B cell (primary cell): ENCODE data around the gene TMEM238L. TPM values are rescaled to one million over a fixed set of nuclear protein-coding genes. Genes with fewer than 3 reads are reported as not detected.

Experiments used
- ATAC-seq: fragments of 200-7000 bp; cut with Tn5 transposase; one replicate; pipeline ENCODE4 v1.10.0; 2021; ENCODE audit warnings: low read depth, mild to moderate bottlenecking, moderate number of reproducible peaks, moderate library complexity
- CTCF ChIA-PET: fragments of 350-600 bp; sonication (Branson Sonifier 250); formaldehyde crosslinking; loops from one replicate; lab custom pipeline; 2021; ENCODE audit warnings: antibody characterized with exemption, inconsistent platforms; lab: Charles Lee
- POLR2A ChIA-PET: fragments of 350-600 bp; sonication (Branson Sonifier 250); formaldehyde crosslinking; loops from one replicate; lab custom pipeline; 2021; ENCODE audit warnings: antibody characterized with exemption; lab: Charles Lee
- DNase-seq: peaks from one replicate; pipeline ENCODE4 v3.0.0; 2013
- H2AFZ ChIP-seq: 2 replicates; pipeline ENCODE4 v1.6.1; 2012; ENCODE audit warnings: mild to moderate bottlenecking, low read depth, low read length; ENCODE audit not compliant: insufficient read depth, poor library complexity, severe bottlenecking
- H3K27ac ChIP-seq, 2 donors: 1 replicate in 1 of 2; 2 replicates in 1 of 2; pipeline ENCODE4 v1.5.1; 2012 to 2013; ENCODE audit warnings: low read length in 2 of 2, mild to moderate bottlenecking in 2 of 2, moderate library complexity in 1 of 2
- H3K27me3 ChIP-seq, 4 experiments: fragments of 200-600 bp in 1 of 4; sonication (generic) in 1 of 4; replicated peaks in 1 of 4; 1 replicate in 2 of 4; 2 replicates in 2 of 4; pipeline versions ENCODE4 v1.6.1 to v1.7.0; 2013 to 2016; ENCODE audit warnings: low read length in 3 of 4, mild to moderate bottlenecking in 2 of 4, mixed read lengths in 1 of 4, moderate library complexity in 1 of 4; ENCODE audit not compliant: insufficient read depth in 4 of 4, control insufficient read depth in 3 of 4; ENCODE audit errors: control extremely low read depth in 1 of 4
- H3K36me3 ChIP-seq, 2 experiments: replicated peaks in 1 of 2; 1 replicate in 1 of 2; 2 replicates in 1 of 2; pipeline versions ENCODE4 v1.6.1 to v1.7.1; 2013; ENCODE audit warnings: low read length in 1 of 2; ENCODE audit not compliant: insufficient read depth in 2 of 2, control insufficient read depth in 1 of 2; ENCODE audit errors: control extremely low read depth in 1 of 2, extremely low read depth in 1 of 2
- H3K4me1 ChIP-seq, 2 donors: fragments of 200-600 bp in 1 of 2; sonication (generic) in 1 of 2; 1 replicate in 1 of 2; 2 replicates in 1 of 2; pipeline versions ENCODE4 v1.5.1 to v1.6.1; 2013 to 2017; ENCODE audit warnings: low read length in 2 of 2; ENCODE audit not compliant: control insufficient read depth in 2 of 2, insufficient read depth in 2 of 2
- H3K4me2 ChIP-seq: replicated peaks from 2 replicates; pipeline ENCODE3; 2012; ENCODE audit warnings: mild to moderate bottlenecking, low read depth, low read length; ENCODE audit not compliant: poor library complexity, severe bottlenecking
- H3K4me3 ChIP-seq, 5 experiments: fragments of 200-600 bp in 1 of 5; sonication (generic) in 1 of 5; 1 replicate in 3 of 5; 2 replicates in 2 of 5; pipeline versions ENCODE4 v1.5.1 to v1.7.0; 2011 to 2016; ENCODE audit warnings: low read length in 4 of 5, mild to moderate bottlenecking in 4 of 5, low read depth in 2 of 5, control low read depth in 1 of 5, moderate library complexity in 1 of 5; ENCODE audit not compliant: insufficient read depth in 1 of 5; ENCODE audit errors: control extremely low read depth in 1 of 5, extremely low read depth in 1 of 5
- H3K79me2 ChIP-seq: fragments of 200-600 bp; sonication (generic); one replicate; pipeline ENCODE4 v1.6.0; 2016; ENCODE audit warnings: low read length; ENCODE audit not compliant: control insufficient read depth, insufficient read depth
- H3K9ac ChIP-seq: fragments of 200-600 bp; sonication (generic); 2 replicates; pipeline ENCODE4 v1.6.1; 2017; ENCODE audit warnings: mild to moderate bottlenecking, low read length, moderate library complexity
- H3K9me3 ChIP-seq, 3 donors: one replicate each; pipeline versions ENCODE4 v1.6.1 to v1.7.1; 2013; ENCODE audit warnings: low read length in 2 of 3; ENCODE audit not compliant: control insufficient read depth in 2 of 3, insufficient read depth in 1 of 3; ENCODE audit errors: control extremely low read depth in 1 of 3
- H4K20me1 ChIP-seq: 2 replicates; pipeline ENCODE4 v1.6.0; 2012; ENCODE audit warnings: mild to moderate bottlenecking, low read length; ENCODE audit not compliant: insufficient read depth, control insufficient read depth, poor library complexity, severe bottlenecking
- H3K27ac Mint-ChIP-seq: one replicate; pipeline ENCODE4 v1.8.0; 2021; ENCODE audit warnings: mixed read lengths
- H3K27me3 Mint-ChIP-seq: one replicate; pipeline ENCODE4 v1.8.0; 2021; ENCODE audit warnings: mixed read lengths
- H3K4me1 Mint-ChIP-seq: one replicate; pipeline ENCODE4 v1.8.0; 2021; ENCODE audit warnings: mixed read lengths
- H3K4me3 Mint-ChIP-seq: one replicate; pipeline ENCODE4 v1.8.0; 2021; ENCODE audit warnings: mixed read lengths
- H3K9me3 Mint-ChIP-seq: one replicate; pipeline ENCODE4 v1.8.0; 2022; ENCODE audit warnings: mixed read lengths; ENCODE audit not compliant: insufficient read depth
- EZH2 ChIP-seq: IDR thresholded peaks from 2 replicates; pipeline ENCODE4 v1.6.1; 2012; ENCODE audit warnings: borderline replicate concordance, low read depth, mild to moderate bottlenecking, moderate library complexity, low read length; ENCODE audit not compliant: insufficient read depth, poor library complexity, severe bottlenecking
- WGBS: methylation state at CpG from one replicate; pipeline ENCODE4 v1.1.5; 2013; ENCODE audit warnings: missing lambda C conversion rate; ENCODE audit not compliant: insufficient coverage; 5-methylcytosine and 5-hydroxymethylcytosine counted together
- intact Hi-C: fragments of 100-400 bp; cut with micrococcal nuclease; formaldehyde crosslinking; loops from one replicate; pipeline ENCODE4 v1.10.0; 2022
- polyA plus RNA-seq: library from polyadenylated mRNA; depleted of rRNA; stranded (reverse); fragments of >200 nt; gene quantifications from 2 replicates; pipeline ENCODE4 v1.2.3, GENCODE V29; 2012
- total RNA-seq, 2 donors: library from RNA; stranded (reverse); fragments of 120-200 nt in 1 of 2; gene quantifications; 1 replicate in 1 of 2; 2 replicates in 1 of 2; pipeline versions ENCODE4 v1.2.3 to v1.2.4, GENCODE V29; 2013 to 2022
- TF ChIP-seq, protein P1 (sequence below): fragments of 200-600 bp; IDR thresholded peaks from one replicate; pipeline ENCODE4 v1.8.0; 2022; ENCODE audit warnings: antibody characterized with exemption, mild to moderate bottlenecking

Gene TMEM238L
- total and polyA plus RNA-seq, 2 donors (not counting 1 experiment from before 2014, with no cell fraction given) = not detected

DNA sequence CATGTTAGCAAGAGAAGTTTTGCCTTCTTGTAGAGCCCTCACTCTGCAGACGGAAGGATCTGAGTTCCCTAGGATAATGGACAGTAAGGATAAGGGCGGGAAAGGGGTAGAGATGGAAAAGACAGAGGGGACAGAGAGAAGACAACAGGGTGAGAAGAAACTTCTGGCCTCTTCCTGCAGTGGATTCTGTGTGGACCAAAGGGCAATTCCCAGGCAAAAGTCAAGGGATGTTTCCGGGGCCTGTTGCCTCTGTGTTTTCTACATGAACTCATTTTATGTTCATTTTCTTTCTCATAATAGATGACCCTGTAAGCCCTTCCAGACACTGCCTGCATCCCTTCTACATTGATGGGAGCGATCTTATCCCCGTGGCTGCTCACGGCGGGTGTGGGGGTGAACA lies 647 bp upstream of the TMEM238L start:
- ChIA-PET CTCF (no interaction called here), POLR2A (no interaction called here)
- no peak overlapping the region for H2AFZ ChIP-seq
- H3K9me3 ChIP-seq = no peaks in the 10 kb centered on the region
- peaks cover 3% of the 10 kb centered on the region for H3K27me3 Mint-ChIP-seq
- TF ChIP-seq, protein P1, sequence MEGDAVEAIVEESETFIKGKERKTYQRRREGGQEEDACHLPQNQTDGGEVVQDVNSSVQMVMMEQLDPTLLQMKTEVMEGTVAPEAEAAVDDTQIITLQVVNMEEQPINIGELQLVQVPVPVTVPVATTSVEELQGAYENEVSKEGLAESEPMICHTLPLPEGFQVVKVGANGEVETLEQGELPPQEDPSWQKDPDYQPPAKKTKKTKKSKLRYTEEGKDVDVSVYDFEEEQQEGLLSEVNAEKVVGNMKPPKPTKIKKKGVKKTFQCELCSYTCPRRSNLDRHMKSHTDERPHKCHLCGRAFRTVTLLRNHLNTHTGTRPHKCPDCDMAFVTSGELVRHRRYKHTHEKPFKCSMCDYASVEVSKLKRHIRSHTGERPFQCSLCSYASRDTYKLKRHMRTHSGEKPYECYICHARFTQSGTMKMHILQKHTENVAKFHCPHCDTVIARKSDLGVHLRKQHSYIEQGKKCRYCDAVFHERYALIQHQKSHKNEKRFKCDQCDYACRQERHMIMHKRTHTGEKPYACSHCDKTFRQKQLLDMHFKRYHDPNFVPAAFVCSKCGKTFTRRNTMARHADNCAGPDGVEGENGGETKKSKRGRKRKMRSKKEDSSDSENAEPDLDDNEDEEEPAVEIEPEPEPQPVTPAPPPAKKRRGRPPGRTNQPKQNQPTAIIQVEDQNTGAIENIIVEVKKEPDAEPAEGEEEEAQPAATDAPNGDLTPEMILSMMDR = no peak
- TF ChIP-seq EZH2 = no peak
- no peak overlapping the region for H3K9ac ChIP-seq
- H4K20me1 ChIP-seq = no peaks in the 10 kb centered on the region
- no peak overlapping the region for H3K27ac ChIP-seq
- no peak overlapping the region for H3K27ac Mint-ChIP-seq
- H3K4me3 Mint-ChIP-seq = no peak overlapping the region
- H3K79me2 ChIP-seq = no peaks in the 10 kb centered on the region
- ATAC-seq (no peak), DNase-seq (no peak)
- no peak overlapping the region for H3K4me3 ChIP-seq
- no peaks in the 10 kb centered on the region for H3K9me3 Mint-ChIP-seq
- no peaks in the 10 kb centered on the region for H3K4me1 Mint-ChIP-seq
- no peaks in the 10 kb centered on the region for H3K27me3 ChIP-seq
- WGBS = 94% methylated on average over 3 of the region's 7 CpGs
- H3K36me3 ChIP-seq = no peaks in the 10 kb centered on the region
- intact Hi-C loops = no loop called here
- no peak overlapping the region for H3K4me2 ChIP-seq
- no peaks in the 10 kb centered on the region for H3K4me1 ChIP-seq

DNA sequence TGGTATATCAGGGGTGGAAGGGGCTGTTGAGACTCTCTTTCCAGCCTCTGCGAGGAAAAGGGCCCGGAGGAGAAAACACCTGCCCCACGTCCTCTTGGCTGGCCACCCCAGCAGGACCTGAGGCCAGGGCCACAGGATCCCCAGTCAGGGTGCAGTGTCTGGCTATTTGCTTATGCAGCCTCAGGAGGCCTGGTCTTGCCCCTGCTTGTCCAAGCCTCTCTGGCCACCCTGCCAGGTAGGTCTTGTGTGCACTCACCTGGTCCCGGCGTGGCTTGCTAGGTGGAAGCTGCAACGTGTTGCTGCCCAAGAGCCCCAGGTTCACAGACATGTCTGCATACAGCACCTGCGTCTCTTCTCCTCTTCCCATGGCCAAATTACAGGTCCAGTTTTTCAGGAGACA lies 549 bp downstream of the TMEM238L start:
- intact Hi-C loops = no loop called here
- no peaks in the 10 kb centered on the region for H3K9me3 Mint-ChIP-seq
- TF ChIP-seq, protein P1 = no peak
- TF ChIP-seq EZH2 = no peak
- ChIA-PET CTCF (no interaction called here), POLR2A (no interaction called here)
- H3K27ac Mint-ChIP-seq = no peak overlapping the region
- no peak overlapping the region for H3K27ac ChIP-seq
- H3K36me3 ChIP-seq = no peaks in the 10 kb centered on the region
- no peak overlapping the region for H3K4me3 ChIP-seq
- WGBS = 96% methylated on average over 6 of the region's 7 CpGs
- H3K9me3 ChIP-seq = no peaks in the 10 kb centered on the region
- no peak for ATAC-seq
- H3K4me2 ChIP-seq = no peak overlapping the region
- H3K27me3 ChIP-seq = no peaks in the 10 kb centered on the region
- H3K4me1 Mint-ChIP-seq = no peaks in the 10 kb centered on the region
- H3K27me3 Mint-ChIP-seq = peaks cover 3% of the 10 kb centered on the region
- no peak overlapping the region for H3K9ac ChIP-seq
- H3K4me1 ChIP-seq = no peaks in the 10 kb centered on the region
- no peak overlapping the region for H2AFZ ChIP-seq
- H3K4me3 Mint-ChIP-seq = no peak overlapping the region
- no peaks in the 10 kb centered on the region for H3K79me2 ChIP-seq
- no peak for DNase-seq
- no peaks in the 10 kb centered on the region for H4K20me1 ChIP-seq
